Ovary (tissue), 3 donors: ENCODE data around the gene KCNJ16.

Source experiments
- CTCF ChIP-seq, 3 donors: fragments of 450-650 bp in 2 of 3; fragments of 200-600 bp in 1 of 3; IDR thresholded peaks; one replicate each; pipeline versions ENCODE4 v1.5.1 to v1.8.0; 2016 to 2022; ENCODE audit warnings: antibody characterized with exemption in 3 of 3, mild to moderate bottlenecking in 1 of 3
- POLR2A ChIP-seq: fragments of 450-650 bp; IDR thresholded peaks from one replicate; pipeline ENCODE4 v1.6.1; 2017; ENCODE audit warnings: antibody characterized with exemption, mild to moderate bottlenecking, moderate library complexity
- donor health status: DM: no; HTN: no; CAD: no.

GRCh38 chr17:70158591-70158990 lies 83.6 kb downstream of the KCNJ16 start:
- TF ChIP-seq POLR2A = no peak
- TF ChIP-seq CTCF (IDR thresholded peaks at IDR 0.05) = no peak
